D721Med (cell line): ENCODE data around the gene SEC31A.
"Not testable (repeated sequence)": the region's sequence is repeated elsewhere in the genome, so short reads cannot be mapped to it uniquely, and the experiment has no call there.

Experiments used
- DNase-seq: peaks from one replicate; pipeline ENCODE4 v3.0.0; 2011; ENCODE audit warnings: low spot score; ENCODE audit not compliant: insufficient read length
- FAIRE-seq: peaks from 2 replicates; lab custom pipeline; 2011; peaks lifted over from hg19 to GRCh38; lab: Jason Lieb, UNC
- CTCF ChIP-seq: IDR thresholded peaks from 2 replicates; pipeline ENCODE4 v1.5.1; 2012; ENCODE audit warnings: mild to moderate bottlenecking, control low read depth; ENCODE audit not compliant: insufficient read depth; ENCODE audit errors: missing control alignments

Gene SEC31A

GRCh38 chr4:82868572-82868971 is 22.4 kb downstream of the SEC31A start:
- no peak for FAIRE-seq
- TF ChIP-seq CTCF, result no peak

GRCh38 chr4:82866706-82867385 is 24.1 kb downstream of the SEC31A start:
- no peak for DNase-seq
- no peak for TF ChIP-seq CTCF
- FAIRE-seq, result no peak

More at GRCh38 chr4:82868572-82868971, 22.4 kb downstream of the SEC31A start:
- no peak for DNase-seq

GRCh38 chr4:82866033-82866432 is 24.9 kb downstream of the SEC31A start:
- not testable (repeated sequence) for DNase-seq, FAIRE-seq

GRCh38 chr4:82865592-82865991 is 25.4 kb downstream of the SEC31A start:
- DNase-seq, result no peak
- FAIRE-seq, result no peak
- TF ChIP-seq CTCF, result no peak

GRCh38 chr4:82864336-82864979 is 26.5 kb downstream of the SEC31A start:
- DNase-seq (no peak), FAIRE-seq (no peak)
- no peak for TF ChIP-seq CTCF

GRCh38 chr4:82861529-82861928 is 29.4 kb downstream of the SEC31A start:
- DNase-seq (no peak), FAIRE-seq (no peak)

GRCh38 chr4:82860487-82860886 is 30.5 kb downstream of the SEC31A start:
- not testable (repeated sequence) for FAIRE-seq

More at GRCh38 chr4:82861529-82861928, 29.4 kb downstream of the SEC31A start:
- TF ChIP-seq CTCF, result no peak

GRCh38 chr4:82852751-82853285 is 38.1 kb downstream of the SEC31A start:
- DNase-seq (no peak), FAIRE-seq (no peak)
- TF ChIP-seq CTCF, result no peak

More at GRCh38 chr4:82860487-82860886, 30.5 kb downstream of the SEC31A start:
- not testable (repeated sequence) for DNase-seq
